HG03135 (cell line): ENCODE data around the gene LIN7B.
"Not testable (repeated sequence)": the region's sequence is repeated elsewhere in the genome, so short reads cannot be mapped to it uniquely, and the experiment has no call there.

ENCODE experiments used
- ATAC-seq: cut with Tn5 transposase; IDR thresholded peaks from one replicate; pipeline ENCODE4 v1.9.1; 2021; ENCODE audit warnings: mild to moderate bottlenecking, moderate library complexity; ENCODE audit not compliant: unreplicated experiment

The LIN7B gene

DNA sequence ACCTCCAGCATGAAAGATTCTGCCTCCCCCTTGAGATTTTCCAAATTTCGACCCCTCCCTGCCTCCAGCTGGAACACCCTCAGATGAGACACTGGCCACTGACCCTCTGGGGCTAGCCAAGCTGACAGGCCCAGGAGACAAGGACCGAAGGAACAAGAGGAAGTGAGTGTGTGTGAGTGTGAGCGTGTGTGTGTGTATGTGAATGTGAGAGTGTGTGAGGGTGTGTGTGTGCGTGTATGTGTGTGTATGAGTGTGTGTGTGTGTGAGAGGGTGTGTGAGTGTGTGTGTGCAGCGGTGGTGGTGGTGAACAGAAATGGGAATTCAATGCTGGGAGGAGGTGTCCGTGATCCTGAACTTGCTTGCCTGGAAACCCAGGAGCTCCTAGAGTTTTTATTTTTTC lies 27.2 kb downstream of the LIN7B start:
- ATAC-seq, result no peak

DNA sequence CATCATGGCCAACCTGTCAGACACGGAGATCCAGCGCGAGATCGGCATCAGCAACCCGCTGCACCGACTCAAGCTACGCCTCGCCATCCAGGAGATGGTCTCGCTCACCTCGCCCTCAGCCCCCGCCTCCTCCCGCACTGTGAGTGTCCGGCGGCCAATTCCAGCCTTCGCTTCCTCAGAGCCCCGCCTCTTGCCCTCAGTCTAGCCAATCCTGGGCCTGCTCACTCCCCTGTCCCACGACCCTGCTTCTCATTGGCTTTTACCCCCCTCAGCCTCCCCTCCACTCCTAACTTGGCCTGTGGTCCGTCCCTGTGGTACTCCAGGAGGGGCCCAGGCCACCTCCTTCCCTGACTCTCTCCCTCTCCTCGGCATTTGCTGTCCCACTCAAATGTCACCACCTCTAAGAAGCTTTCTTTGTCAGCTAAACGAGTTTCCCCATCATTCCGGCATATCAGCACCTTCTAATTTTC lies 28.7 kb downstream of the LIN7B start:
- ATAC-seq, result no peak

DNA sequence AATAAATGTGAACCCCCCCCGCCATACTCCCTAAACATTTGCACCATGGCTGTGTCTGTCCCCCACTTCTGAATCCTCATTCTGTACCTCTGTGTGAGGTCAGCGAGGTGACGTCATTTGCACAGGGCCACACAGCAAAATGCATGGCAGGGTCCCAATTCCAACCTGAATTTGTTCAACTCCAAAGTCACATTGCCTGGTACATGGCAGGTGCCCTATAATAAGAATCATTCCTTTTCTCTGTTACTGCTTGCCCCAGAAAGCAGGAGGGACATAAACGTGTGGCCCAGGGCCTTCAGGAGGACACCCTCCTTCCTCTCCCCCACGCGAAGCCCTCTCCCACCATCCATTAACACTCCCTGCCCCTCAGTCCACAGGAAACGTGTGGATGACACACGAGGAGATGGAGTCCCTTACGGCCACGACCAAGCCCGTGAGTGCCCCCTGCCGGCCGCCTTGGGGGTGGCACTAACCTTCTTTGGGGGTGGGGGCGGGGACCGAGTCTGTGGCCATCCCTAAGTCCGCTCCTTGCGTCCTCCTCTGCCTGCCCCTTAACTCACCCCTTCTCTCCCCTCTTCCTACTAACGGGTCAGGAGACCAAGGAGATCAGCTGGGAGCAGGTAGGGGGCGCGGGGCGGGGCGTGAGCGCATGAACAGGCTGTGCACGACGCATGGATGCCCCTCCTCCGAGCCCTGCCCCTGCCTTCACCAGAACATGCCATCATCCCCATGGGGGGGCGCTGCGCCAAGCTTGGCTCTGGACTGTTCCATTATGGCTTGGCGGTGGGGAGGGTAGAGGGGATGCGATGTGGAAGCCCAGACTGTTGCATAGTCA lies 31.6 kb downstream of the LIN7B start:
- no peak for ATAC-seq

DNA sequence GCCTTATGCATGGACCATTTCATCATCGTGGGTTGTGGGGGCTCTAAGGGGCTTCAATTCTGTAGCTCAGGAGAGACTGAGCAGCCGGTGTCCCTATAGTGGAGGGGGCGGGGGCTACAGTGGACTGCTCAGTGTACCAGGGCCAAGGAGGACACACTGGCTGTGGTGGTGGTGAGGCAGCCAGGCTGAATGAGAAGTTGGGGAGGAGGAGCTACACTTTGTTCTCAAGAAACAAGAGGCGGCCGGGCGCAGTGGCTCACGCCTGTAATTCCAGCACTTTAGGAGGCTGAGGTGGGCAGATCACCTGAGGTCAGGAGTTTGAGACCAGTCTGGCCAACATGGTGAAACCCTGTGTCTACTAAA lies 32.2 kb downstream of the LIN7B start:
- ATAC-seq, result not testable (repeated sequence)

DNA sequence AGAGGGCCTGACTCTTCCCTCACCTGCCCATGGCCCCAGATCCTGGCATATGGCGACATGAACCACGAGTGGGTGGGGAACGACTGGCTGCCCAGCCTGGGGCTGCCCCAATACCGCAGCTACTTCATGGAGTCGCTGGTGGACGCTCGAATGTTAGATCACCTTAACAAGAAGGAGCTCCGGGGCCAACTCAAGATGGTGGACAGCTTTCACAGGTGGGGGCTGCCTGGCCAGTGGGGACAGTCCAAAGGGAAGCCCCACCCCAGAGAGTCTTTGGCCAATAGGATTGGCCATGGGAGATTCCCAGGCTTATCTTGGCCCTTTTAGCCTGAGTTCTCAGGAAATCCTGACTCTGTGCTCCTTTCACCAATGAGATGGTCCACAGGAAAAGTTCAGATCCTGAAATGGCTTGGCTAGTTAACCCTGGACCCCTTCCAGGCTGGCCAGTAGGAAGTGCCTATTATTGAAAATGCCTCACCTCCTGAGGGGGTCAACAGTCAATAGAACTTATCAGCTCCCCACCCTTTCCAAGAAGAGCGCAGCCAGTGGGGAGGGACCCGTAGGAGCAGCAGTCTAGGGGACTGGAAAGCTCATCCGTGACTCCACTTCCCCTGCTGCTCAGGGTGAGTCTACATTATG lies 34.0 kb downstream of the LIN7B start:
- no peak for ATAC-seq

DNA sequence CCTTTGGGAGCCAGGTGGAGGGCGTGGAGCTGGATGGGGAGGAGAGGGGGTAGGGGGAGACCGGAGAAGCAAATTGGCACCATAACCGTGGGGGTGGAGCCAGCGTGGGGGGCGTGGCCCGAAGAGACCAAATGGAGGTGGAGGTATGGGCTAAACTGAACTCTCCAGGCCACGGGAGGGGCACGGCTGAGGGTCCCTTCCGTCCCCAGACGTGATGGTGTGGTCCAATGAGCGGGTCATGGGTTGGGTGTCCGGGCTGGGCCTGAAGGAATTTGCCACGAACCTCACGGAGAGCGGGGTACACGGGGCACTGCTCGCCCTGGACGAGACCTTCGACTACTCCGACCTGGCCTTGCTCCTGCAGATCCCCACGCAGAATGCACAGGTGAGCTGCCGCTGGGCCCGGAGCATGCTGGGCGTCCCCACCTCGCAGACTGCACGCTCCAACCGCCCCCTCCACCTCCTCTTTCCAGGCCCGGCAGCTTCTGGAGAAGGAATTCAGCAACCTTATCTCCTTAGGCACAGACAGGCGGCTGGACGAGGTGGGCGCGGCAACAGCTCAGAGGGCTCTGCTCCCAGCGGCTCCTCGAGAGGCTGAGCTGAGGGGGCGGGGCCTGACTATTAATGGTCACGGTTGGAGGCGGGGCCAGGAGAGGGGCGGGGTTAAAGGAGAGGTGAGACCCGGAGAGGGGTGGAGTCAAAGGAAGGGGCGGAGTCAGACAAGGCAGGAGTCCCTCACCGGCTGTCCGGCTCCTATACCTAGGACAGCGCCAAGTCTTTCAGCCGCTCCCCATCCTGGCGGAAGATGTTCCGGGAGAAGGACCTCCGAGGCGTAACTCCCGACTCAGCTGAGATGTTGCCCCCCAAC lies 34.8 kb downstream of the LIN7B start:
- no peak for ATAC-seq

DNA sequence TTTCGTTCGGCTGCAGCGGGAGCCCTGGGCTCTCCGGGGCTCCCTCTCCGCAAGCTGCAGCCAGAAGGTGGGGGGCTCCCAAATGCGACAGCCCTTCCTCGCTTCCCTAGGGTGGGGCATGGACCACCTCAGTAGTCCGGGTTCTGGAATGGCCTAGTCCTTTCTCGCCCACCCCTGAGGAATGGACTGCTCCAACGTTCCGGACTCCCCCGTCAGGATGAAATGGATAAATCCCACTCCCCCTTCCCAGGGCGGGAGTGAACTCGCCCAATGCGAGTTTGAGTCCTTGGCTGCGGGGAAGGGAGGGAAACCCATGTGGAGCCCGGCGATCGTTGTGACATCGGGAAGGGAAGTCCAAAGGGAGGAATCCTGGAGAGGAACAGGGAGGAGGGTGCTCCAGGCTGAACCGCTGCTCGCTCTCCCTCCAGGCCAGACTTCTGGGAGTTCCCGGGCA lies 35.5 kb downstream of the LIN7B start:
- ATAC-seq, result no peak

DNA sequence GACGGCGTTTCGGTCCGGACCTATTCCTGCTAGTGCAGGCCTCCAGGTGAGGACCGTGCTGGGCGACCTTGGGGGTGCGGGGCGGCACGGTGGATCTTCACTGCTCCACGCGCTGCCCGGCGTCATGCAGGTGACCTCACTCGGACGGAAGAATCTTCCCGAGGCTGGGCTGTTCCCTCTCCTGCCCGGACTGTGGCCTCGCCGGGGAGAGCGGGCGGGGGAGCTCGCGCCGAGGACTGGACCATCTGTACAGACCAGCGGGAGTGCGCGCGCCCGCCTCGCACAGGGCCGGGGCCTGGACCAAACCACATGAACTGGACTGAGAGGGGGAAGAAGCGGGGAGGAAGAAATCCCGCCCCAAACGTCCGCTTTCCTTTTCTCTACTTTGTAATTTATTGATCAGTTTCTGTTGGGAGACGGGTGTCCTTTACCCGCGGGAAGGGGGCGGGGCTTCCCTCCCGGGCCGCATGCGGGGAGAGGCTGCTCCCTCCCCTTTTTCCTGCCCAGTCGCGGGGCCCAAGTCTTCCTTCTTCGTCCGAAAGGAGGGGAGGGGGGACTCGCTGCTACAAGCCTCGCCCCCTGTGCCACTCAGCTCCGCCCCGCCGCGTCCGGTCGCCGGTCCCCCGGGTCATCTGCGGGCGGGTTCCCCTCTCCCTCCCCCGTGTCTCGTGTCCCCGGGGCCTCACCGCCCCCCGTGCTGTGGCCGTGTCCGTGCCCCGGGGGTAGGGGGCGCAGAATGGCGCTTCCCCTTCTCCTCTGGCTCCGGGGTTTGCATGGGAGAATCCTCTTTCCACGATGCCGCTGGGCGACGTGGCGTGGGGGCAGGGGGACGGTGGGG lies 36.2 kb downstream of the LIN7B start:
- no peak for ATAC-seq

DNA sequence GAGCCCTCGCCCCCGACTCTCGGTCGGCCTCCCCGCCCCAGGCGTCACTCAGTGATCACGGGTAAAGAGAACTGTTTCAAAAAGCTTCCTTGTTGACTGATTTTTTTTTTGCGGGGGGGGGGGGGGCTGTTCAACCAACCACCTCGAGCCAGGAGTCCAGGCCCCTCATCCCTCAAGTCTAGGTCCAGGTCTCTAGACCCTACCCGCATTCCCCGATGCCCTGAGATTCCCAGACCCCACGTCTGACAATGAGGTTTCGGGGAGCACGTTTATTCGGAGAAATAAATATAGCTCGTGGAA lies 36.7 kb downstream of the LIN7B start:
- ATAC-seq, result no peak

DNA sequence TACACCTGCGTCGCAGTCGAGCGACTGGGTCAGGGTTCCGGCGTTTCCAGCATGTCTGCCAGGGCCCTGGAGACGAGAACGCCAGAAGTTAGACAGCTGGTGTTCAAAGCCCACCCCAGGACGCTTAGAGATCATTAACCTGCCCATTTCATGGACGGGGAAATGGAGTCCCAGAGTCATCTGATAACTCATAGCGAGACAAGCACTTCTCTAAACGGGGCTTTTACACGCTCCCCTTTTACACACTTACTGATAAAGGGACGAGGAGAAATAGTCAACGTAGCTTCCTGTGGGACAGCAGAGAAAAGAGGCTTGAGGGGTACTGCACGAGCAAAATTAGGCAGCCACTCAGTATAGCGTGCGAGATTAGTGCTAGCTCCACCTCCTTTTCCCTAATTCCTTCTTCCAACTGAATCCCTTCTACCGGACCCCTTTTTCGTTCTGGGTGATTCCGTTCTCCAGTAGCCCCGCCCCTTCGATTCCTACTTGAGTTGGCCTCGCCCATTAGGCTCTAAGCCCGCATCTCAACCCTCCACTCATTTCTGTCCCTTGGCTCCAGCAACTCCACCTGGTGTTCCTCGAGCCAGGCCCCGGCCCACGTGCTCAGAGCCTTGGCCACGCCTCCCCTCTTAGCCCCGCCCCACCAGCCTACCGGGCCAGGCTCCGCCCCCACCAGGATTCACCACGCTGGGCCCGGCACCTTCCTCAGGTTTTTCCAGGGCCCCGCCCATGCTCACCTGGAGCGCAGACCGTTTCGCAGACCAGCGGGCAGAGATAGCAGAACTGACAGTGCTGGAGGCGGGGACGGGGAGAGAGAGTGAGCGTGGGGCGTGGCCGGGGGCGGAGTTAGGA lies 37.3 kb downstream of the LIN7B start:
- no peak for ATAC-seq

DNA sequence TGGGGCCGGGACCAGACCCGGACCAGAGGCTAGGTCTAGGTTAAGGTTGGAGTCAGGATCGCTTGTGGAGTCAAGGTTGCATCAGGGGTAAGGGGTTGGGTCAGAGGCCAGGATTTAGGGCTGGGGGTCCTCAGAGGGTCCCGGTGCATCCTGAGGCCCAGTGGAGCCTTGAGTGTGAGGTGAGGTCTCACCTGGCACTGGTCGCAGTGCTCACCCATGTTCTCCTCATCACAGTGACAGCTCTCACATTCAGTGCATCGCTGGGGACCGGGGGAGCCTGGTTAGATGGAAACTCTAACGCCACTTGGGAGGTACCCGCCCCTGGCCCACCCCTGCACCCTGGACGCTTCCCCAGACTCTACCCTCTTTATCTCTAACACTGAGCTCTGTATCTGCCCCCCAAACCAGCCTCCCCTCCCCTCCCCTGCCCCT lies 38.0 kb downstream of the LIN7B start:
- ATAC-seq, result no peak

DNA sequence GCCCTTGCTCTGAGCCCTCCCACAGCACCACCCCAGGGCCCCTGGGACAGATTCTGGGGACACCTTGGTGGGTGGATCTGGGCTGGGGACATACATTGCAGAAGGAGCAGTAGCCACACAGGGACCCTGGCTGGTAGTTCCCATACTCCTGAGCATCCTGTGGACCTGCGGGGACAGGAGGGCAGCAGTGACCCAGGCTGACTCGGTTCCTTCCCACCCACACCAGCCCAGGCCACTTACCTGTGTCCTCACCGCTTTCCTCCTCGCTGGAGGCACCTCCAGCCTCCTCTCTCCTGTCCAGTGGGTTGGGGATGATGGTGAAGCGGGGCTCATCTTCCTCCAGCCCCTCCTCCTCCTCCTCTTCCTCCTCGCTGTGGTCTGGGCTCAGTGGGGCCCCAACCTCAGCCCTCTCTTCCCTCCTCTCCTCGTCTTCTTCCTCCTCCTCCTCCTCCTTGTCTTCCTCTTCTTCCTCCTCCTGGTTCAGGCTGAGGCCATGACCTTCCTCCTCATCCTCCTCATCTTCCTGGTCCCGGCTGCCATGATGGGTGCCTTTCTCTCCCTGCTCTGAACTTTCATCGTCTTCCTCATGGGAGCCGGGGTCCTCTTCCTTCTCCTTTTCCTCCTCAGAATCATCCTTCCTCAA lies 39.1 kb downstream of the LIN7B start:
- ATAC-seq, result no peak

DNA sequence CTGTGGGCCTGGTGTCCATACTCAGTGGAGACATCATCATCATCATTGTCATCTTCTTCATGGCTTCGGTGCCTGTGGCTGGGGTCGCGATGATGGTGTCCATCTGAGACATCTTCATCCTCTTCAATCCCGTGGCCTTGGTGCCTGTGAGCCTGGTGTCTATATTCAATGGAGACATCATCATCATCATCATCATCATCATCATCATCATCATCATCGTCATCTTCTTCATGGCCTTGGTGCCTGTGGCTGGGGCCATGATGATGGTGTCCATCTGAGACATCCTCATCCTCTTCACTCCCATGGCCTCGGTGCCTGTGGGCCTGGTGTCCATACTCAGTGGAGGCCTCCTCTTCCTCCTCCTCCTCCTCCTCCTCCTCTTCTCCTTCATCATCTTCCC lies 40.1 kb downstream of the LIN7B start:
- ATAC-seq, result no peak

DNA sequence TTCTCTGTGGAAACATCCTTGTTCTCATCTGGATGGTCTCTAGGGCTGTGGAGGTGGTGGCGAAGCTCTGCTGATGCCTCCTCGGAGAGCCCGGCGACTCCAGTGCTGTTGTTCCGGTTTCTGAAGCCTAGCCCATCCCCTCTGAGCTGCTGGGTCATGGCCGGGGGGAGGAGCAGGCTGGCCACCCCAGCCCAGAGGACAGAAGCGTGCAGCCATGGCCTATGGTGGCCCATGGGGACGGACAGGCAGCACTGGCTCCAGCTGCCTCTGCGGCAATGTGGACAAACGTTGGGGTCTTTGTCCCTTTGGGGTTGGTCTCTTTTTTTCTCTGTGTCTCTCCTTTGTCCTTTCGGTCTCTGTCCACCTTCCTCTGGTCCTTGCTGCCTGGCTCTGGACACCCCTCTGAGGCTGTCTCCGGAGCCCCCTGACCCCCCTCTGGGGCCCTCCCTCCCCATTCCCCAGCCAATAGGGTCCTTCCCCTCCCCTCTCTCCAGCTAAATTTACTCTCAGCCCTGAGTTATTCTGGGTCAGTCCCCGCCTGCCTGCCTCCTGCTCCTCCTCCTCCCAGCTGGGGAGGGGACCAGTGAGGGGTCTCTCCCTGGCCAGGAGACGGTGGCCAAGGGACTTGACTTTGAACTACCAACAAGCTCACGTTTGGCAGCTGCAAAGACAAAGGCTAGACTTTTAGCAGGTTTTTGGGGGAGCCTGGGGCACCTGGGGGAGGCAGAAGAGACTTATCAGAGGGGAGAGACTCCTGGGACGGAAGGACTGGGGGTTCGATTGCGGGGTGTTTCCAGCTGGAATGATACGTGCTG lies 41.0 kb downstream of the LIN7B start, which contains the start of gene HRC:
Gene HRC, minus strand, starts transcription at position 392 of the 815 bp plus-strand sequence. Its CDS starts 159 bp downstream, at position 233.
- no peak for ATAC-seq

DNA sequence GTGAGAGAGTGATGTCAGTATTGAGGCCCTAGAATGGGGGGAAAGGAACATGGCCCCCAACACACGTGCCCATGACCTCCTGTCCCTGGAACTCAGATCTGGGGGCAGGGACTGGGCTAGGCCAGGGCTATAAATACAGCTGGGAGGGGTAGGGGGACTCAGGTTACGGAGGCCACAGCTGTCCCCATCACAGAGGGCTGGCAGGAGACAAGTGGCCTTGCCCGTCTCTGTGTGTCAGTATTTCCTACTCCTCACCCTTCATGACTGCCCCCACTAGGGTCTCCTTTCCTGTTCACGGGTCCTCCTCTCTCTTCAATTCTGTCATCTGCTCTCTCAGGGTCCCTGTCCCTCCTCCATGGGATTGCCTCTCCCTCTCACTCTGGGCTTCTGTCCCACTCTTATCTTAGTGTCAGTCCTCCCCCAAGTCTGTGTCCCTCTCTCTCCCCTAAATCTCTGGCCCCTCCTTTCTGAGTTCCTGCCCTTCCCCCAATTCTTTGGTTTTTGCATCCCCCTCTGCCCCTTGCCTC lies 41.7 kb downstream of the LIN7B start:
- no peak for ATAC-seq

DNA sequence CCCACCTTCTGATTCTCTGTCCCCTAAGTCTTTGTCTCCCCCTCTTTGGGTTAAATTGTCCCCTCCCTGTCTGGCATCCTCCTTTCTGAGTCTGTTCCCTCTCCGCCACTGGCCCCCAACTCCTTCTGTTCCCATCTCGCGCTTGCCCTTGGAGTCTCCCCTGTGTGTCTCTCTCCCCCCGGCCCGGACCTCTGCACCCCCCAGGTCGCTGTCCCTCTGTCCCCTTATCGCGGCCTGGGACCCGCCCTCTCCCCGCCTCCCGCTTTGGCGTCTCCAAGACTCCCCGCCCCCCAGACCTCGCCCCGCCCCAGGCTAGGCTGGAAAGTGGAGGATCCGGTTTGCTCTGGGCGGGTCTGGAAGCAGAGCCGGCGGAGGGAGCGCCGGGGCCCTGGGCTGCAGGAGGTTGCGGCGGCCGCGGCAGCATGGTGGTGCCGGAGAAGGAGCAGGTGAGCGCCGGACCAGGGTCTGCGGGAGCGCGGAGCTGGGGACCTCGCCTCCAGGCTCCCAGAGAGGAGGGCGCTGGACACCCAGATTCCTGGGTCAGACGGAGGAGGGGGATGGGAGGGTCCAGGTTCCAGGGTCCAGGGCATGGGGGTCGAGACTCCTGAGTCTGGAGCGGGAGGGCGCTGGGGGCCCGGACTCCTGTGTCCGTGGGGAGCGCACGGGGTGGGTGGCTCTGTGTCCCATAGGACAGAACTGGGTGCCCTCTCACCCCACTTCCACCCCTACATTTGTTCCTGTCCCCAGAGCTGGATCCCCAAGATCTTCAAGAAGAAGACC lies 43.5 kb downstream of the LIN7B start, which contains the start of gene TRPM4:
Gene TRPM4, plus strand, starts transcription at position 348 of the 780 bp plus-strand sequence. Its CDS starts 75 bp downstream, at position 423.
- ATAC-seq, result no peak
